NOMO-1 treated with DMSO at 0.1 percent for 48 hours (cell line): ENCODE measurements around the gene HPDL.
"Not testable (repeated sequence)": the region's sequence is repeated elsewhere in the genome, so short reads cannot be mapped to it uniquely, and the experiment has no call there.

Experiments used
- DNase-seq: peaks from one replicate; lab custom pipeline; 2025; ENCODE audit not compliant: unreplicated experiment; lab: John Stamatoyannopoulos, UW

HPDL gene

DNA sequence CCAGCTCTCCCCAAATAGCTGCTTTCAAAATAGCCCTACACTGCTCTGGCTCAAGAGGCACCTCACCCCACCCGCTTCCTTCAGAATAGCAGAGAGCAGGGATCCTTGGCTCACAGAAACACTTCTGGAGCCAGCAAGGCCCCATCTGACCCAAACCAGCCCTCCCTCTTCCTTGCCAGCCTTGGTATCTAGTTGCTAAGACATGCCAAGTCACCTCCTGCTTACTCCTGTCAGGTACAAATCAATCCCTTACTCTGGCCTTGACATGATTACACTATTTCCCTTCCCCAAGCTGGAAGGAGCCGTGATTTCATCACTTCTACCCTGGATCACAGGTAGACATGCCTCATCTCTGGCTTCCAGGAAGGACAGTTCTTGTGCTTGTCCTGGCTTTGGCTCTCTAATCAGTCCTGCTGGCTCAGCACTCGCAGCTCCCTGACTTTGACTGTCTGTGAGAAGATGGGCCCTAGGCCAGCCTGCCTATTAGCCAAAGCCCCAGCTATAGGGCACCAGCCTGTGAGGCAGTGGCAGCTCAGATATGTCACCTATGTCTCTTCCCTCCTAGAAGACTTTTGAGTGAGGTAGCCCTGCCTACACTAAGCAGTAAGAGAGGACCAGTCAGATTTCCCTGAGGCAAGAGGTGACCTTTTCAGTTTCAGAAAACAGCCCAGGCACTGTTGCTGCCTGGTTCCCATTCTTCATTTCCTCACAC is 22.4 kb downstream of the HPDL start:
- no peak for DNase-seq

DNA sequence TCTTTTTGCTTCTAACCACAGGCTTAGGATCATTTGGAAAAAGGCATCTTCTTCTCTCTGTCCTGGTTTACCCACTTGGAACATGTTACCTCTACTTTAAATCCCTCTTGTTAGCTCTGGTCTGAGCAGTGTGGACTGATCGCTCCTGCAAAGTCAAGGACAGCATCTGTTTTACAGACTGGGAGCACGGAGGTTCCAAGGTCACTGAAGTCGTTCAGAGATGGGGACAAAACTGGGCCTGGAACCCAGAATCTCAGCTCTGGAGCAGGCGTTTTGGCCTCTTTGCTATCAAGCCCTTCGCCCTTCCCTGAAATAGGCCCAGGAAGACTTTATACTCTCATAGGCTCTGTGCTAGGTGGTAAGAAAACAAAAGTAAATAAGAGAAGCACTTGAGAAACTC is 24.8 kb downstream of the HPDL start:
- no peak for DNase-seq

DNA sequence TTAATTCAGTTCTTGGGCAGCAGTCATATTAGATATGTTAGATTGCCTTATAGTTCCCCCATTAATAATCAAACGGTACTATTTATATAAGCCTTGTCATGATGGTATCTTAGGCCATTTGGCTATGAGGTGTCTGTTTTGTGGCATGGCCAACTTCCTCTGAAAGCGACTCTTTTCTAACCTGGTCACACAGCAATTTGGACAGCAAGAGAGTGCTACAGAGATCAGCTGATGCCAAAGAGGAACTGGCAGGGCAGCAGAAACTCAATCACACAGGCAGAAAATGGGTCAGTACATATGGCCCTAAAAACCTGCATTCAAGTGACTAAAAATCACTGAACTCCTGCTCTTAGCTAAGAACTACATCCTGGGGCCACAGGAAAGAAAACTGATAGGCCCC is 27.0 kb downstream of the HPDL start:
- no peak for DNase-seq

DNA sequence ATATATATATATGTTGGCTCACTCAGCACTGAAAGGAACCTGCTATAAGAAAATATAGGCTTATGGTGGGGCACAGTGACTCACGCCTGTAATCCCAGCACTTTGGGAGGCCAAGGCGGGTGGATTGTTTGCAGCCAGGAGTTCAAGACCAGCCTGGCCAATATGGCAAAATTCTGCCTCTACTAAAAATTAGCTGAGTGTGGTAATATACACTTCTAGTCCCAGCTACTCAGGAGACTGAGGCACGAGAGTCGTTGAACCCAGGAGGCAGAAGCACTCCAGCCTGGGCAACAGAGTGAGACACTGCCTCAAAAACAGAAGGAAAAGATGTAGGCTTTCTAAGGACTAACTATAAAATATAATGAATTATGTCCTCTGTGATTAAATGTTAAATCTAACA is 28.1 kb downstream of the HPDL start:
- DNase-seq: no peak

DNA sequence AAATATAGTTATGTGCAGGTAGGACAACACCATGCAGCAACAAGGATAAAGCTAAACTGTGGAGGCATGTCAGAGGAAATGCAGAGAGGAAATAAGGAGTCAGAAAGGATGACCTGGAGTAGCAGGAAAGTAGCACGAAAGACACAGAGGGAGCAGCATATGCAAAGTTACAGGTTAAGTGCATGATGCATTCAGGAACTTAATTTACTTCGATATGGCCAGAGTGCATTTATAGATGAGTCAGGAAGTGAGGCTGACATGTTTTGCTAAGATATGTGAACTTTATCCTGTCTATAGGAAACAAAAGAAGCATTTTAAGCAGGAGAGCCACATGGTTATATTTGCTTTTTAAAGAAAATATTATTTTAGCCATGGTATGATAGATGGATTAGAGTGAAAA is 29.0 kb downstream of the HPDL start:
- no peak for DNase-seq

DNA sequence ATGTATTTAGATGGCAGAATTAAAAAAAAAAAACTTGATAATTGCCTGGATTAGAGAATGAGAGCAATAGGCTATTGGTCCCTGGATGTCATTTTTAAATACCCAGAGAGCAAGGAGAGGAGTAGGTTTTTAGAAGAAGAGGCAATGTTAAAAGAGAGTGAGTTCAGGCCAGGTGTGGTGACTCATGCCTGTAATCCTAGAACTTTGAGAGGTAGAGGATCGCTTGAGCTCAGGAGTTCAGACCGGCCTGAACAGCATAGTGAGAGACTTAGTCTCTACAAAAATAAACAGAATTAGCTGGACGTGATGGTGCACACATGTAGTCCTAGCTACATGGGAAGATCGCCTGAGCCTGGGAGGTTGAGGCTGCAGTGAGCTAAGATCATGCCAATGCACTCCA is 29.5 kb downstream of the HPDL start:
- DNase-seq: no peak

DNA sequence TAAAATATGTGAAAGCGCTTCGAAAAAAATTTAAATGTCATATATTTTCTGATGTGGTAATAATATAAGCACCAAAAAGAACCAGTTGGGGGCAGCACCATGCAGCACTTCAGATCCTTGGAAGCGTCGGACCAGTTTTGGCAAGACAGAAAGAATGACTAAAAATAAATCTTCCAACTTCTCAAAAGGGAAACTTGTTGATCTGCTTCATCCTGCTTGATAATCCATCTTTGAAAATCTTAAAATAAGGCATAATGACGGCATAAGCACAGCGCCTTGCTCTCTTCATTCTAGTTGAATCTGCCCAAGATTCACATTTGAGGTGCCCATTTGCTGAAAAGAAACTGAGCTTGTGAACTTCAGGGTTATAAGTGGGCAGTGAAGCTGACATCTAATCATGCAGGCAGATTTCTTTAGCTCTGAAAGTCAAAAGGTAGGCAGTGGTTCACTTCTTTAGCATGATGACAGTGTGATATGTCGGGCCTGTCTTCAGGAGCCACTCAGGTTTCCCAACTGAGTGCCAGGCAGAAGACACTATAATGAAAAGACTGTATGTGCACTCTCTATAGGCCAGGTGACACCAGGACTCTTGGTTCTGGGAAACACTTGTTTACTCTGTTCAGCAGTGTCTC is 33.3 kb downstream of the HPDL start:
- peak; percentile 69 for DNase-seq

DNA sequence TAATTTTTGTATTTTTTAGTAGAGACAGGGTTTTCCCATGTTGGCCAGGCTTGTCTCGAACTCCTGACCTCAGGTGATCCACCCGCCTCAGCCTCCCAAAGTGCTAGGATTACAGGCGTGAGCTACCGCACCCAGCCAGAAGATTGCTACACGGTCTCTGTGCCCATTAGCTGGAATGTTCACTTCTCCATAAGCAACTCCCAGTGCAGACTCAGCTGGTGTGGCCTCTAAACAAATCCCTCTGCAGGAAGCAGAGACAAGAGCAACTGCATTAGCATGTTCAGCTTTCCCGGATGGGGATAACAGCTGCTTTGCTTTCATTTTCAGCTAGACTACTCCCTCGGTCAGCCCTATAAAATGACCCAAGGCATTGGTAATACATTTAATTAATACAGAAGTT is 34.3 kb downstream of the HPDL start:
- DNase-seq: not testable (repeated sequence)

DNA sequence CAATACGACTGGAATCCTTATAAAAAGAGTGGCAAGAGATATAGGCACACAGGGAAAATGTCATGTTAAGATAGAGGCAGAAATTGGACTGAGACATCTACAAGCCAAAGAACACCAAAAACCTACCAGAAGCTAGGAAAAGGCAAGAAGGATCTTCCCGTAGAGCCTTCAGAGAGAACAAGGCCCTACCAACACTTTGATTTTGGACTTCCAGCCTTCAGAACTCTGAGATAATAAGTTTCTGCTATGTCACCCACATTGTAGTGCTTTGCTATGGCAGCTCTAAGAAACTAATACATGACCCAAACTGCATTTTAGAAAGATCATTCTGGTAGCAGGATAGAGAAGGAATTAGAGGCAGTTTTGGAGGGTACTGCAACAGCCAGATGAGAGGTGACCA is 37.6 kb downstream of the HPDL start:
- no peak for DNase-seq

DNA sequence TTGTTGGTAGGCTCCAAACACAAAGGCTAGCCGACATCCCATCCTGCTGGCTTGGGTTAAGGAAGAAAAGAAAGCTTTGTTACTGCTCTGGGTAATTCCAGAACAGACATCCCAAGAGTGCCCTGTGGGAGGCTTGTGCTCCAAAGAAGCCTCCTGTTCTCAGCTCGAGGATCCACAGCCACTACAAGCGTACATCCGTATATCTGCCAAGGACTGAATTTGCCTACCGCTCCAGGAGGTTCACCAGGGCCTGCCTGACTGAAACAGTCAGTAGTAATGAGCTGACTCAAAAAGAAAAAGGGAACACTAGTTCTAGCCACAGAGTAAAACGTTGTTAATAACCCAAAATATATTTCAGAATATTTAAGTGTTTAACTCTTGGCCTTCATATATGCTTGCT is 38.4 kb downstream of the HPDL start:
- no peak for DNase-seq

DNA sequence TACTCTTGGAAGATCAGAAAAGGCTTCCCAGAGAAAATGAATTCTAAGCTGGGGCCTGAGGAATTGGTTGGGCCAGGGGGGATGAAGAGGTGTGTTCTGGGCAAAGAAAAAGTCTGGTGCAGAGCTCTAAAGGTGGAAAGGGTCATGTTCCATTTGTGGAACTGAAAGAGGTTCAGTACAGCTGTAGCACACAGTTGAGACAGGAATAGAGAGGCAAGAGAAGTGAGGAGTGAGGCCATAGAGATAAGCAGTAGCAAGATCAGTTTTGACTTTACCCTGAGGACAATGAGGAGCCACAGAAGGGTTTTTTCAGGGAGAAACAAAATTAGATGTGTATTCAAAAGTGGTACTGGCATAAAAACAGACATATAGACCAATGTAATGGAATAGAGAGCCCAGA is 43.9 kb downstream of the HPDL start:
- no peak for DNase-seq

DNA sequence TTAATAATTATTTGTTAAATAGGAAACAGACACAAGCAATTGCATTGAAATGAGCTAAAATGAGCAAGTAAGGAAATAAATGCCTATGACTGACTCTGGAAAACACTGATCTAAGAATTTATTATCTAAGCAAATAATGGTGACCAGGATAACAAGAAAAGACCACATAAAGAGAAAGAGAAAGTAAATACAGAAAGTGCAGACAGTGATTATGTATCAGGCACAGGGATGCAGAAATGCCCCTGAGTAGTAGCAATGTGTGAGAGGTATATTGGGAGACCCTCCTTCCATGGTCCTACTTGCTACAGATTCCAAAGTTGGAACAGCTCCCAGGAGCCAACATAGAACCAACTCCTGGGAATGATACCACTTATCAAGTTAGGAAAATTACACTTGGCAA is 46.9 kb downstream of the HPDL start:
- DNase-seq: no peak

DNA sequence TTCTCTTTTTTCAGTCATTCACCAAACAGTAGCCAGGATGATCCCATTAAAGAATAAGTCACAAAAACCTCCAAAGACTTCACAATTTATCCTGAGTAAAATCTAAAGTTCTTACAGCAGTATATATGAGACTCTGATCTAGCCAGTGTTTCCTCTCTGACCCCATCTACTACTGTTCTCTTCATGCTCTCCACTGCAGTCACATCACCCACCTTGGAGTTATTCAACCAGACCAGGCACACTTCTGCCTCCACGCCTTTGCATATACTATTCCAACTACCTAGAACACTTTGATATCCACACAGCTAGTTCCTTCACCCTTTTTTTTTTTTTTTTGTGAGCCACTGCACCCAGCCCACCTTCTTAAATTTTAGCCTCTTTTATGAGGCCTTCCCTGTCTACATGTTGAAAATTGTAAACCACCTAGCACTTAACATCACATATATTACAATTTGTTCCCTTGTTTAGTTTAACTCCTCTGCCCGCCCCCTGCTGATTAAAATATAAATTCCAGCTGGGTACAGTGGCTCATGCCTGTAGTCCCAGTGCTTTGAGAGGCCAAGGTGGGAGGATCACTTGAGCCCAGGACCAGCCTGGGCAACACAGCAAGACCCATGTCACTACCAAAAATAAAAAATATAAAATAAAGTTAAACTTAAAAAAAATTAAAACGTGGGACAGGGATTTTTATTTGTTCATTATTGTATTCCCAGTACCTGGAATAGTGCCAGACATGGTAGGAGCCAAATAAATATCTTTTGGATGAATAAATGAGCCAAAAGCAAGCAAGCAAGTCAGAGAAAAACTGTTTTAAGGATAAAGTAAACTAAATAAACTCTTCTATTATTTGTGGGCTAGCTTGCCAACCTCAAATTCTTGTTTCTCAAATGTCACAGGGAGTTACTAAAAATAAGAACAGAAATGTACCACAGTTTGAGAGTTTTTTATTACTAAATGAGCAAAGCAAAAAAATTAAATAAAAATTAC is 48.7 kb downstream of the HPDL start:
- no peak for DNase-seq

DNA sequence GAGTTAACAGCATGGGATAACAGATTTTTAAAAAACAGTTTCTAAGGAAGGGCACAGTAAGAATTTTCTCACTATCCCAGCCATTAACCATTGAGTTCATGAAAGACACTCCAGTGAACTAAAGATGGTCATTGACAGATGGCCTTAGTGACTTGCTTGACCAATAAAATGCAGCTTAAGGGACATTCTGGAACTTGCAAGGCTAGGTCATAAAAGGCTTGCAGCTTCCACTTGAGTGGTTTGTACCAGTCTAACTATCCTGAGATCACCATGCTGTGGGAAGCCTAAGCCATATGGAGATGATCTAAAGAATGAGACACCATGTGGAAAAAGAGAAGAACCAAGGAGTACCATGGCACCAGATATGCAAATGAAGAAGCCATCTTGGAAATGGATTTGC is 51.5 kb downstream of the HPDL start:
- DNase-seq: no peak
